HepG2 (cell line): Measurements from ENCODE around the gene EPB41L1. TPM values are rescaled to one million over a fixed set of nuclear protein-coding genes. Genes with fewer than 3 reads are reported as not detected.
A peak's percentile ranks its signal among the peaks of the same experiment; 100 is the strongest.

ENCODE experiments used
- FOXA1 ChIP-seq, 2 experiments: fragments of 450-650 bp in 1 of 2; sonication (generic) in 1 of 2; formaldehyde crosslinking in 1 of 2; IDR thresholded peaks; 2 replicates each; pipeline versions ENCODE4 v1.4.0 to v1.6.1; 2016 to 2020; ENCODE audit warnings: missing genetic modification reagents in 1 of 2
- FOXO1 ChIP-seq: sonication (generic); formaldehyde crosslinking; IDR thresholded peaks from 2 replicates; pipeline ENCODE4 v1.4.0; 2020; ENCODE audit warnings: missing genetic modification reagents
- KDM3A ChIP-seq: IDR thresholded peaks from 2 replicates; pipeline ENCODE4 v1.6.1; 2018; ENCODE audit warnings: low read depth, missing compliant biosample characterization
- NR2F2 ChIP-seq: IDR thresholded peaks from 2 replicates; pipeline ENCODE4 v1.6.1; 2012; ENCODE audit warnings: low read depth, inconsistent platforms, borderline replicate concordance
- SOX13 ChIP-seq, 3 experiments: fragments of 450-650 bp in 1 of 3; sonication (generic) in 1 of 3; formaldehyde crosslinking in 1 of 3; IDR thresholded peaks in 2 of 3; conservative IDR thresholded peaks in 1 of 3; 2 replicates each; pipeline versions ENCODE4 v1.5.0 to v1.6.1; 2016 to 2020; ENCODE audit warnings: antibody characterized with exemption in 1 of 3, mild to moderate bottlenecking in 1 of 3, missing compliant biosample characterization in 1 of 3, missing genetic modification reagents in 1 of 3, moderate library complexity in 1 of 3
- SOX6 ChIP-seq, 2 experiments: fragments of 450-650 bp in 1 of 2; sonication (generic) in 1 of 2; formaldehyde crosslinking in 1 of 2; IDR thresholded peaks; 2 replicates each; pipeline versions ENCODE4 v1.4.0 to v1.6.1; 2017 to 2020; ENCODE audit warnings: antibody characterized with exemption in 1 of 2, mild to moderate bottlenecking in 1 of 2, missing genetic modification reagents in 1 of 2
- TBX2 ChIP-seq: sonication (generic); formaldehyde crosslinking; IDR thresholded peaks from 2 replicates; pipeline ENCODE4 v1.5.0; 2020; ENCODE audit warnings: missing genetic modification reagents, mild to moderate bottlenecking, borderline replicate concordance
- ZBTB38 ChIP-seq: sonication (generic); formaldehyde crosslinking; IDR thresholded peaks from 2 replicates; pipeline ENCODE4 v1.5.1; 2020; ENCODE audit warnings: mild to moderate bottlenecking, missing genetic modification reagents
- ZFP36L2 ChIP-seq: sonication (generic); formaldehyde crosslinking; IDR thresholded peaks from 2 replicates; pipeline ENCODE4 v1.4.0; 2020; ENCODE audit warnings: missing genetic modification reagents
- ZMYM3 ChIP-seq: sonication (generic); formaldehyde crosslinking; IDR thresholded peaks from 2 replicates; pipeline ENCODE4 v1.5.1; 2020; ENCODE audit warnings: mild to moderate bottlenecking, missing genetic modification reagents
- ZNF136 ChIP-seq: sonication (generic); formaldehyde crosslinking; IDR thresholded peaks from 2 replicates; pipeline ENCODE4 v1.8.1; 2022; ENCODE audit warnings: low read depth, mild to moderate bottlenecking, moderate library complexity, missing genetic modification reagents
- ZNF225 ChIP-seq: sonication (generic); formaldehyde crosslinking; IDR thresholded peaks from 2 replicates; pipeline ENCODE4 v1.4.0; 2020; ENCODE audit warnings: mild to moderate bottlenecking, missing genetic modification reagents
- ZNF451 ChIP-seq: sonication (generic); formaldehyde crosslinking; IDR thresholded peaks from 2 replicates; pipeline ENCODE4 v1.5.0; 2020; ENCODE audit warnings: mild to moderate bottlenecking, missing genetic modification reagents
- polyA plus RNA-seq, 8 experiments: library from polyadenylated mRNA; depleted of rRNA in 3 of 8; stranded (reverse) in 7 of 8; unstranded in 1 of 8; fragments of >200 nt; fragmentation: Illumina TruSeq in 4 of 8; extraction: Trizol in 4 of 8; gene quantifications; 2 replicates each; pipeline versions ENCODE4 v1.2.1 to v1.2.3, GENCODE V29; 2011 to 2016; ENCODE audit warnings: low read depth in 4 of 8, missing spikeins in 1 of 8, mixed read lengths in 1 of 8; ENCODE audit not compliant: insufficient read depth in 1 of 8
- total RNA-seq, 5 experiments: library from RNA; depleted of rRNA; stranded (reverse); fragments of >200 nt; fragmentation: Illumina TruSeq; extraction: Trizol; gene quantifications; 2 replicates each; pipeline ENCODE4 v1.2.3, GENCODE V29; 2016; ENCODE audit warnings: low read depth in 1 of 5
- TF ChIP-seq, protein P1 (sequence below): sonication (generic); formaldehyde crosslinking; IDR thresholded peaks from 2 replicates; pipeline ENCODE4 v1.4.0; 2020; ENCODE audit warnings: missing genetic modification reagents
- TF ChIP-seq, protein P2 (sequence below), 2 experiments: sonication (generic) in 1 of 2; formaldehyde crosslinking in 1 of 2; IDR thresholded peaks; 2 replicates each; pipeline versions ENCODE4 v1.5.1 to v1.6.1; 2011 to 2020; ENCODE audit warnings: borderline replicate concordance in 1 of 2, low read depth in 1 of 2, low read length in 1 of 2, mild to moderate bottlenecking in 1 of 2, missing genetic modification reagents in 1 of 2, moderate library complexity in 1 of 2
- TF ChIP-seq, protein P3 (sequence below): sonication (generic); formaldehyde crosslinking; IDR thresholded peaks from 2 replicates; pipeline ENCODE4 v1.4.0; 2020; ENCODE audit warnings: missing genetic modification reagents
- TF ChIP-seq, protein P4 (sequence below): sonication (generic); formaldehyde crosslinking; IDR thresholded peaks from 2 replicates; pipeline ENCODE4 v1.5.0; 2020; ENCODE audit warnings: missing genetic modification reagents
- TF ChIP-seq, protein P5 (sequence below): sonication (generic); formaldehyde crosslinking; conservative IDR thresholded peaks from 2 replicates; pipeline ENCODE4 v1.8.0; 2022; ENCODE audit warnings: mild to moderate bottlenecking, moderate library complexity, missing genetic modification reagents
- TF ChIP-seq, protein P6 (sequence below): sonication (generic); formaldehyde crosslinking; IDR thresholded peaks from 2 replicates; pipeline ENCODE4 v1.5.0; 2020; ENCODE audit warnings: missing genetic modification reagents

EPB41L1 gene
- total and polyA plus RNA-seq, 2 of the 13 experiments (the other 11 are each of a cell fraction or from before 2014, with no cell fraction given) = 16.7 to 39.0 TPM

DNA sequence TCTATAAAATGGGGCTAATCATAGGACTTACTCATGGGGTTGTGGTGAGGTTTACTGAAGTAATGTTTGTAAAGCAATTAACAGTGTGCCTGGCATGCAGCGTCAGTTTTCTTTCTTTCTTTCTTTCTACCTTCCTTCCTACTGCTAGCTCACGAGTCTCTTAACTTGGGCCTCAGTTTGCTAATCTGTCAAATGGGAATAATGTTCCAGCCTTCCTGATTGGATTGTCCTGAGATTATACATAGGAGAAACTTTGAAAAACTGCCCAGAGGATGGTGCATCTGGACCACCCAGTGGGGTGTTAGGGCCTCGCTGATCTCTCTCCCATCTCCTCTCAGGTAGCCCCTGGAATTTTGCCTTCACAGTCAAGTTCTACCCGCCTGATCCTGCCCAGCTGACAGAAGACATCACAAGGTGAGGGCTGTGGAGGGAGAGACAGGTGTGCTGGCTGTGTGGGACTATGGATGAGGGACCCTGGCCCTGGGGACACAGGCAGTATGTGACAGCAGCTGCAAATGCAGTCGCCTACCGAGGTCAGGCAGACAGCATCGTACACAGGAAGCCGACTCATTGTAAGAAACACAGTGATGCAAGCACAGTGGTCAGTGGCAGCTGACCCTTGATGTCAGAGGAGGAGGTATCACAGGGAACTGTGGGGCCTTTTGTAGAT, 27.5 kb downstream of the EPB41L1 start (continued):
- TF ChIP-seq ZMYM3 (CRISPR knock-in tag) = peak; percentile 97
- TF ChIP-seq ZFP36L2 (CRISPR knock-in tag) = no peak
- peak; percentile 70 for TF ChIP-seq ZNF225 (CRISPR knock-in tag)
- peak; percentile 26 for TF ChIP-seq TBX2 (CRISPR knock-in tag)
- TF ChIP-seq, protein P1, sequence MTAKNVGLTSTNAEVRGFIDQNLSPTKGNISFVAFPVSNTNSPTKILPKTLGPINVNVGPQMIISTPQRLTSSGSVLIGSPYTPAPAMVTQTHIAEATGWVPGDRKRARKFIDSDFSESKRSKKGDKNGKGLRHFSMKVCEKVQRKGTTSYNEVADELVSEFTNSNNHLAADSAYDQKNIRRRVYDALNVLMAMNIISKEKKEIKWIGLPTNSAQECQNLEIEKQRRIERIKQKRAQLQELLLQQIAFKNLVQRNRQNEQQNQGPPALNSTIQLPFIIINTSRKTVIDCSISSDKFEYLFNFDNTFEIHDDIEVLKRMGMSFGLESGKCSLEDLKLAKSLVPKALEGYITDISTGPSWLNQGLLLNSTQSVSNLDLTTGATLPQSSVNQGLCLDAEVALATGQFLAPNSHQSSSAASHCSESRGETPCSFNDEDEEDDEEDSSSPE = 0 out of 2 replicates have a peak, but pooled peaks have one; percentile 17
- TF ChIP-seq, protein P2, sequence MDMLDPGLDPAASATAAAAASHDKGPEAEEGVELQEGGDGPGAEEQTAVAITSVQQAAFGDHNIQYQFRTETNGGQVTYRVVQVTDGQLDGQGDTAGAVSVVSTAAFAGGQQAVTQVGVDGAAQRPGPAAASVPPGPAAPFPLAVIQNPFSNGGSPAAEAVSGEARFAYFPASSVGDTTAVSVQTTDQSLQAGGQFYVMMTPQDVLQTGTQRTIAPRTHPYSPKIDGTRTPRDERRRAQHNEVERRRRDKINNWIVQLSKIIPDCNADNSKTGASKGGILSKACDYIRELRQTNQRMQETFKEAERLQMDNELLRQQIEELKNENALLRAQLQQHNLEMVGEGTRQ (IDR thresholded peaks at IDR 0.05; ENCODE audit: low read depth, low read length) = peak; percentile 32; the same call in 1 of the 2 replicates
- TF ChIP-seq, protein P2 (CRISPR knock-in tag; IDR thresholded peaks at IDR 0.05; ENCODE audit: borderline replicate concordance) = no peak; the same call in 1 of the 2 replicates
- peak; percentile 4; the same call in 1 of the 2 replicates for TF ChIP-seq NR2F2
- TF ChIP-seq, protein P3, sequence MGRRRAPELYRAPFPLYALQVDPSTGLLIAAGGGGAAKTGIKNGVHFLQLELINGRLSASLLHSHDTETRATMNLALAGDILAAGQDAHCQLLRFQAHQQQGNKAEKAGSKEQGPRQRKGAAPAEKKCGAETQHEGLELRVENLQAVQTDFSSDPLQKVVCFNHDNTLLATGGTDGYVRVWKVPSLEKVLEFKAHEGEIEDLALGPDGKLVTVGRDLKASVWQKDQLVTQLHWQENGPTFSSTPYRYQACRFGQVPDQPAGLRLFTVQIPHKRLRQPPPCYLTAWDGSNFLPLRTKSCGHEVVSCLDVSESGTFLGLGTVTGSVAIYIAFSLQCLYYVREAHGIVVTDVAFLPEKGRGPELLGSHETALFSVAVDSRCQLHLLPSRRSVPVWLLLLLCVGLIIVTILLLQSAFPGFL (CRISPR knock-in tag) = no peak
- TF ChIP-seq ZNF451 (CRISPR knock-in tag) = peak; percentile 68; the same call in 1 of the 2 replicates
- TF ChIP-seq, protein P4, sequence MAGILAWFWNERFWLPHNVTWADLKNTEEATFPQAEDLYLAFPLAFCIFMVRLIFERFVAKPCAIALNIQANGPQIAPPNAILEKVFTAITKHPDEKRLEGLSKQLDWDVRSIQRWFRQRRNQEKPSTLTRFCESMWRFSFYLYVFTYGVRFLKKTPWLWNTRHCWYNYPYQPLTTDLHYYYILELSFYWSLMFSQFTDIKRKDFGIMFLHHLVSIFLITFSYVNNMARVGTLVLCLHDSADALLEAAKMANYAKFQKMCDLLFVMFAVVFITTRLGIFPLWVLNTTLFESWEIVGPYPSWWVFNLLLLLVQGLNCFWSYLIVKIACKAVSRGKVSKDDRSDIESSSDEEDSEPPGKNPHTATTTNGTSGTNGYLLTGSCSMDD (CRISPR knock-in tag) = no peak
- TF ChIP-seq, protein P5, sequence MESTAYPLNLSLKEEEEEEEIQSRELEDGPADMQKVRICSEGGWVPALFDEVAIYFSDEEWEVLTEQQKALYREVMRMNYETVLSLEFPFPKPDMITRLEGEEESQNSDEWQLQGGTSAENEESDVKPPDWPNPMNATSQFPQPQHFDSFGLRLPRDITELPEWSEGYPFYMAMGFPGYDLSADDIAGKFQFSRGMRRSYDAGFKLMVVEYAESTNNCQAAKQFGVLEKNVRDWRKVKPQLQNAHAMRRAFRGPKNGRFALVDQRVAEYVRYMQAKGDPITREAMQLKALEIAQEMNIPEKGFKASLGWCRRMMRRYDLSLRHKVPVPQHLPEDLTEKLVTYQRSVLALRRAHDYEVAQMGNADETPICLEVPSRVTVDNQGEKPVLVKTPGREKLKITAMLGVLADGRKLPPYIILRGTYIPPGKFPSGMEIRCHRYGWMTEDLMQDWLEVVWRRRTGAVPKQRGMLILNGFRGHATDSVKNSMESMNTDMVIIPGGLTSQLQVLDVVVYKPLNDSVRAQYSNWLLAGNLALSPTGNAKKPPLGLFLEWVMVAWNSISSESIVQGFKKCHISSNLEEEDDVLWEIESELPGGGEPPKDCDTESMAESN (CRISPR knock-in tag) = peak; percentile 81
- TF ChIP-seq FOXO1 = peak; percentile 87
- TF ChIP-seq SOX13 (IDR thresholded peaks at IDR 0.05) = no peak
- TF ChIP-seq SOX13 (CRISPR knock-in tag; conservative IDR thresholded peaks at IDR 0.05 in 1 of 2, IDR thresholded peaks at IDR 0.05 in 1 of 2) = peak in 1 of 2 experiments; percentile 35; a peak in 1 of 4 replicates
- TF ChIP-seq ZNF136 (CRISPR knock-in tag) = no peak
- TF ChIP-seq FOXA1 (IDR thresholded peaks at IDR 0.05) = no peak
- peak; percentile 72 for TF ChIP-seq FOXA1 (CRISPR knock-in tag; IDR thresholded peaks at IDR 0.05)
- peak; percentile 44; the same call in 1 of the 2 replicates for TF ChIP-seq KDM3A (CRISPR knock-in tag)
- TF ChIP-seq SOX6 (IDR thresholded peaks at IDR 0.05) = no peak
- peak; percentile 32 for TF ChIP-seq SOX6 (CRISPR knock-in tag; IDR thresholded peaks at IDR 0.05)
- peak; percentile 70 for TF ChIP-seq ZBTB38 (CRISPR knock-in tag)
- TF ChIP-seq, protein P6, sequence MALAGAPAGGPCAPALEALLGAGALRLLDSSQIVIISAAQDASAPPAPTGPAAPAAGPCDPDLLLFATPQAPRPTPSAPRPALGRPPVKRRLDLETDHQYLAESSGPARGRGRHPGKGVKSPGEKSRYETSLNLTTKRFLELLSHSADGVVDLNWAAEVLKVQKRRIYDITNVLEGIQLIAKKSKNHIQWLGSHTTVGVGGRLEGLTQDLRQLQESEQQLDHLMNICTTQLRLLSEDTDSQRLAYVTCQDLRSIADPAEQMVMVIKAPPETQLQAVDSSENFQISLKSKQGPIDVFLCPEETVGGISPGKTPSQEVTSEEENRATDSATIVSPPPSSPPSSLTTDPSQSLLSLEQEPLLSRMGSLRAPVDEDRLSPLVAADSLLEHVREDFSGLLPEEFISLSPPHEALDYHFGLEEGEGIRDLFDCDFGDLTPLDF (CRISPR knock-in tag) = no peak
